GM12864 (cell line): ENCODE measurements around the gene ACAP1.

ENCODE experiments used
- DNase-seq: peaks from one replicate; pipeline ENCODE4 v3.0.0-alpha.2; 2011; ENCODE audit warnings: low read depth
- H3K4me3 ChIP-seq: 2 replicates; pipeline ENCODE4 v1.5.1; 2011; ENCODE audit warnings: mild to moderate bottlenecking, low read depth, low read length, control low read depth
- CTCF ChIP-seq: IDR thresholded peaks from 2 replicates; pipeline ENCODE4 v1.5.1; 2011; ENCODE audit warnings: low read depth, mild to moderate bottlenecking, moderate library complexity, low read length, control low read depth, inconsistent platforms; ENCODE audit errors: missing control alignments

Gene ACAP1

GRCh38 chr17:7313088-7313889 is 23.0 kb upstream of the ACAP1 start:
- DNase-seq, result no peak
- peak; percentile 45 for TF ChIP-seq CTCF
- no peak overlapping the region for H3K4me3 ChIP-seq

GRCh38 chr17:7313890-7314718 is 22.2 kb upstream of the ACAP1 start:
- no peak for DNase-seq
- no peak for TF ChIP-seq CTCF
- peak overlapping the region; percentile 68 for H3K4me3 ChIP-seq

GRCh38 chr17:7314719-7315569 is 21.4 kb upstream of the ACAP1 start, which contains the start of gene GPS2:
Gene GPS2 (minus strand): TSS chr17:7315360. CDS start chr17:7315052, 308 bp downstream.
- no peak for TF ChIP-seq CTCF
- H3K4me3 ChIP-seq, result peak within 1 kb of the TSS; percentile 68
- DNase-seq, result peak; percentile 55

GRCh38 chr17:7315570-7316235 is 20.6 kb upstream of the ACAP1 start:
- DNase-seq, result no peak
- peak overlapping the region; percentile 68 for H3K4me3 ChIP-seq
- TF ChIP-seq CTCF, result no peak

GRCh38 chr17:7317161-7317803 is 19.0 kb upstream of the ACAP1 start:
- TF ChIP-seq CTCF, result no peak
- DNase-seq, result no peak
- H3K4me3 ChIP-seq, result no peak overlapping the region
